Left ventricle myocardium inferior (tissue), 1 donor: ENCODE measurements around the gene TMEM9. TPM values are rescaled to one million over a fixed set of nuclear protein-coding genes. Genes with fewer than 3 reads are reported as not detected.

ENCODE experiments used
- DNase-seq: peaks from one replicate; pipeline ENCODE4 v3.0.0-alpha.2; 2020
- H3K27ac ChIP-seq: fragments of 200-600 bp; replicated peaks from 2 replicates; pipeline ENCODE4 v1.8.0; 2021
- H3K27me3 ChIP-seq: fragments of 200-600 bp; 2 replicates; pipeline ENCODE4 v1.8.0; 2021; ENCODE audit warnings: low read depth
- H3K36me3 ChIP-seq: fragments of 200-600 bp; 2 replicates; pipeline ENCODE4 v1.8.0; 2021
- H3K4me1 ChIP-seq: fragments of 200-600 bp; 2 replicates; pipeline ENCODE4 v1.8.0; 2021
- H3K4me3 ChIP-seq: fragments of 200-600 bp; 2 replicates; pipeline ENCODE4 v1.8.0; 2021; ENCODE audit warnings: mild to moderate bottlenecking, moderate library complexity
- H3K9me3 ChIP-seq: fragments of 200-600 bp; replicated peaks from 2 replicates; pipeline ENCODE4 v1.8.0; 2021
- intact Hi-C: fragments of 100-400 bp; cut with micrococcal nuclease; formaldehyde crosslinking; loops from one replicate; pipeline ENCODE4 v1.11.0; 2022
- total RNA-seq: library from RNA; stranded (reverse); fragmentation: NEBNext Ultra II Directional; extraction: Animal tissue kit (Norgen Biotek cat#: 25700); gene quantifications from one replicate; pipeline ENCODE4 v1.2.1, GENCODE V29; 2021
- TF ChIP-seq, protein P1 (sequence below): fragments of 200-600 bp; IDR thresholded peaks from 2 replicates; pipeline ENCODE4 v1.8.0; 2021; ENCODE audit warnings: antibody characterized with exemption, mild to moderate bottlenecking, borderline replicate concordance
- donor health status: DM: no; HTN: yes; CAD: no; lungs with severe emphysema.

The TMEM9 gene
- total RNA-seq, 1 donor from 2014 or later = 25.3 TPM

DNA sequence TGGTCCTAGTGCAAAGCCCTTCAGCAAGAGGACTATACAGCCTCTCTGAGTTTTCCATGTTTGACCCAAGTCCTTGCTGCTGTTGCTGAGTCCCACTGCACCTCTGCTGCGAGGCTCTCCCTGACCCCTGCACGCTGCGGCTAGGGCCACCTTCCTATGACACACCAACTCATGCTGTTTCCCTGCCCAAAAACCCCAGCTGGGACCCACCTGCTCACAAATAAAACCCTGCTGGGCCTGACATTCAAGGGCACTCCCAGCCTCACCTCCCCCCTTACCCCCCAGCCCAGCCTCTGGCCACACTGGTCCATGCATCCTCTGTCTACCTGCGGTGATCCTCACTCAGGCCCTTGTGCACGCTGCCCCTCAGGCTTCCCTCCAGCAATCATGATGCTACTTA, 15.0 kb downstream of the TMEM9 start:
- Histone ChIP-seq H3K36me3 (peaks cover 71% of the 10 kb centered on the region), H3K27me3 (no peaks in the 10 kb centered on the region)

DNA sequence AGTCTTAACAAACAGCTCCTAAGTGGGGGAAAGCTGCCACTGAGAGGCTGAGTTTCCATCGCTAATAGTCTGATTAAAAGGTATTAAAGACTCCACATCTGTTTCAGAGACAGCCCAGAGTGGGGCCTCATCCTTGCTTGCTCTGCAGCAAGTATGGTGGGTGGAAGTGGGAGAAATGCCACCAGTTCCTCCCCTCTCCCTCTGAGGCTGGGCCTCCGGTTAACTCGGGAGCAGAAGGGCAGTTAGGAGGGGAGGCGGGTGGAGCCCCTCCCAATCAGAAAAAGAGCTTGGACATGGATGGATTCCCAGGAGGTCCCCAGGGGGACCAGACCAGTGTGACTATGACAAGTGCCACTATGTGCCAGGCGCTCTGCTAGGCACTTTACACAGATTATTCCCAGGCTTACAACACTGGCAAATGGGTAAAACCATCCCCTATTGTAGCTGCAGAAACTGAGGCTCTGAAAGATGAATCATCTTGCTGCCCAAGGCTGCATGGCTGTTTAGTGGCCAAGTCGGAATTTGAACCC, 15.9 kb downstream of the TMEM9 start:
- Histone ChIP-seq H3K9me3 (no peaks in the 10 kb centered on the region), H3K27ac (peak overlapping the region; percentile 52), H3K27me3 (no peaks in the 10 kb centered on the region), H3K4me3 (no peak overlapping the region), H3K4me1 (peaks cover 18% of the 10 kb centered on the region), H3K36me3 (peaks cover 66% of the 10 kb centered on the region)
- no peak for DNase-seq
- TF ChIP-seq, protein P1, sequence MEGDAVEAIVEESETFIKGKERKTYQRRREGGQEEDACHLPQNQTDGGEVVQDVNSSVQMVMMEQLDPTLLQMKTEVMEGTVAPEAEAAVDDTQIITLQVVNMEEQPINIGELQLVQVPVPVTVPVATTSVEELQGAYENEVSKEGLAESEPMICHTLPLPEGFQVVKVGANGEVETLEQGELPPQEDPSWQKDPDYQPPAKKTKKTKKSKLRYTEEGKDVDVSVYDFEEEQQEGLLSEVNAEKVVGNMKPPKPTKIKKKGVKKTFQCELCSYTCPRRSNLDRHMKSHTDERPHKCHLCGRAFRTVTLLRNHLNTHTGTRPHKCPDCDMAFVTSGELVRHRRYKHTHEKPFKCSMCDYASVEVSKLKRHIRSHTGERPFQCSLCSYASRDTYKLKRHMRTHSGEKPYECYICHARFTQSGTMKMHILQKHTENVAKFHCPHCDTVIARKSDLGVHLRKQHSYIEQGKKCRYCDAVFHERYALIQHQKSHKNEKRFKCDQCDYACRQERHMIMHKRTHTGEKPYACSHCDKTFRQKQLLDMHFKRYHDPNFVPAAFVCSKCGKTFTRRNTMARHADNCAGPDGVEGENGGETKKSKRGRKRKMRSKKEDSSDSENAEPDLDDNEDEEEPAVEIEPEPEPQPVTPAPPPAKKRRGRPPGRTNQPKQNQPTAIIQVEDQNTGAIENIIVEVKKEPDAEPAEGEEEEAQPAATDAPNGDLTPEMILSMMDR = no peak
- intact Hi-C loops = no loop called here

More for the DNA sequence above, 15.0 kb downstream of the TMEM9 start:
- Histone ChIP-seq H3K9me3 (no peaks in the 10 kb centered on the region), H3K4me1 (peaks cover 18% of the 10 kb centered on the region), H3K4me3 (no peak overlapping the region), H3K27ac (no peak overlapping the region)
- TF ChIP-seq, protein P1 = no peak
- DNase-seq = no peak
- intact Hi-C loops = no loop called here

DNA sequence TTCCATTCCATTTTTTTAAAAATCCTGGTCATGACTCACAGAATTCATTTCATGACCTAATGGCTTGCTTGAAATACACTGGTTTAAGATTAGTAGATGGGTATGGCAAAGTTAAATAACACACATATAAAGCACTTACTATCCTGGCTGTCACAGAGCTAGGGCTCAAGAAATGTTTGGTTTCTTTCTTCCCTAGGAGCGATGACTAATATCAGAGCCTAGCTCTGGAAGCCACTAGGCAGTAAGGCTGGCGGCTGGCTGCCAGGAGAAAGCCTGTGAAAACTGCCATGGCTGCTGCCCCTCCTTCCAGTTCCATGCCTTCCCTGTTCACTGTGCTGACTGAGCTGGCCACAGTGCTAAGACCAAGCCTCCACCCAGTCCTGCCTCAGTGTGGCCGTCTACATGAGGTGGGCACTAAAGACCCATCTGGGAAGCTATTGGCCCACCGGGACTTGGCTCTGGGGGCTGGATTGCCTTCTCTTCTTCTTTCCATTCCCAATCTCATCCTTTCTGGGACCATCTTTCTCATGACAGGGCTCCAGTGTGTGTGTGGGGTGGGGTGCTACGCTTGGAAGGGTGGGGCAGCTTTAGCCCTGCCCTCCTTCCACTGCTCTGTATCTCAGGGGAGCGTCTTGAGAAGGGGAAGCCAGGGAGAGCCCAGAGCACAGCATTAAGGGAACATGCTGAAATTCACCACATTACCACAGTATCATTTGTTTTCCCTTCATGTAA, 16.5 kb downstream of the TMEM9 start:
- DNase-seq = peak; percentile 36
- H3K9me3 ChIP-seq = no peaks in the 10 kb centered on the region
- H3K36me3 ChIP-seq = peaks cover 60% of the 10 kb centered on the region
- TF ChIP-seq, protein P1 = no peak
- peak overlapping the region; percentile 52 for H3K27ac ChIP-seq
- no peak overlapping the region for H3K4me3 ChIP-seq
- H3K27me3 ChIP-seq = no peaks in the 10 kb centered on the region
- peaks cover 18% of the 10 kb centered on the region for H3K4me1 ChIP-seq
- intact Hi-C loops = no loop called here

DNA sequence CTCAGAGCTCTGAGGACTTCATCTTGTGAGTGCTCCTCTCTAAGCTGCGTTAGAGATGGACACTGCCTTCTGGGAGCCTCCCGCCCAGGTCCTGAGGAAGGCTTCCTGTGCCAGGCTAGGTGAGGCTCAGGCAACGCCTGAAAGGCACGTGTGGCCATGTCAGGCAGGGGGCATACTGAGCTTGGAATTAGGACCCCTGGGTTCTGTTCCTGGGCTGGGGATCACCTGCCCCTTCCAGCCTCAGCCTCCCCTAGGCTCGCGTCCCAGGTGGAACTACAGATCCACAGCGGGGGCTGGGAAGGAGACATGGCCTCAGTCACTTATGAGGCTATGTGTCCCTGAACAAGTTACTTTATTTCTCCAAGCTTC, 17.3 kb downstream of the TMEM9 start:
- H3K27me3 ChIP-seq = no peaks in the 10 kb centered on the region
- H3K4me3 ChIP-seq = no peak overlapping the region
- DNase-seq = no peak
- TF ChIP-seq, protein P1 = no peak
- H3K9me3 ChIP-seq = no peaks in the 10 kb centered on the region
- H3K36me3 ChIP-seq = peaks cover 53% of the 10 kb centered on the region
- intact Hi-C loops = no loop called here
- peaks cover 16% of the 10 kb centered on the region for H3K4me1 ChIP-seq
- H3K27ac ChIP-seq = no peak overlapping the region

DNA sequence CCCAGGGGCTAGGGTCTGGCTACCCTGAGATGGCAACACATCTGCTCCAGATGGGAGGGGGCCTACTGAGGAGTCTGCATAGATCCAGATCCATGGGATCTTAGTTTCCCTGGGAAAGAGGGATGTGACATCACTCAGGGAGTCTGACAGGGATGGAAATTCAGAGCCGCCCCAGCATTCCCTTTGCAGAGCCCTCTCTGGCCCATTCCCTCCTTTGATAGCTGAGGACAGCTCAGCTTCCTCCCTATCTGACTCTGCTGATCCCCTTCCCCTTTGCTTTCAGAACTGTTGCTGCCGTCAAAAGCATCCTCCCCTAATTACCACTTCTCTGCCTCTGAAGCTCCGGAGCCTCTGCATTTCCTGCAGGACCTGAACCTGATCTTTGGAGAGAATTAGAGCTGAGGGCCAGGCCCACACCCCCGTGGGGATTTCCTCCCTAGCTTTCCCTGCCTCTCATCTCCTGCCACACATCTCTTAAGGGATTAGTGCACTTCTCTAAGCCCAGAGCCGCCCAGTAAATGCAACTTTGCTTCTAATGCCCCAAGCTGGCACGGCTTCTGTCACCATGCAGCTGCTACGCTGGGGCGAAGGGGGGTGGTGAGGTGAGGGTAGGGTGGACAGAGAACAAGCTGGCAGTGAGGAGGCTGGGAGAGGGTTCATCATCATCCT, 17.8 kb downstream of the TMEM9 start:
- DNase-seq = no peak
- no peak overlapping the region for H3K4me3 ChIP-seq
- intact Hi-C loops = no loop called here
- H3K9me3 ChIP-seq = no peaks in the 10 kb centered on the region
- TF ChIP-seq, protein P1 = no peak
- no peak overlapping the region for H3K27ac ChIP-seq
- no peaks in the 10 kb centered on the region for H3K27me3 ChIP-seq
- peaks cover 14% of the 10 kb centered on the region for H3K4me1 ChIP-seq
- H3K36me3 ChIP-seq = peaks cover 47% of the 10 kb centered on the region
